Neural cell (in vitro differentiated cells): ENCODE measurements around the gene PDF. TPM values are rescaled to one million over a fixed set of nuclear protein-coding genes. Genes with fewer than 3 reads are reported as not detected.

Experiments used
- H2AFZ ChIP-seq: fragments of 200-600, 300-800 bp; sonication (generic), shearing (Covaris generic); 2 replicates; pipeline ENCODE4 v1.6.0; 2014; ENCODE audit warnings: low read depth, mild to moderate bottlenecking, antibody characterized with exemption, low read length, moderate library complexity
- H3F3A ChIP-seq: fragments of 200-600 bp; shearing (Covaris generic); 2 replicates; pipeline ENCODE4 v1.6.1; 2016; ENCODE audit warnings: mild to moderate bottlenecking, moderate library complexity, mixed read lengths, antibody characterized with exemption, low read length; ENCODE audit not compliant: insufficient read depth, poor library complexity, severe bottlenecking
- H3K27ac ChIP-seq: fragments of 200-600, 300-800 bp; sonication (generic), shearing (Covaris generic); 2 replicates; pipeline ENCODE4 v1.5.1; 2014; ENCODE audit warnings: mild to moderate bottlenecking, low read length, moderate library complexity
- H3K27me3 ChIP-seq: fragments of 300-800, 200-600 bp; sonication (generic), shearing (Covaris generic); 2 replicates; pipeline ENCODE4 v1.6.0; 2014; ENCODE audit warnings: mild to moderate bottlenecking, low read depth, low read length, moderate library complexity; ENCODE audit not compliant: insufficient read depth
- H3K36me3 ChIP-seq: fragments of 300-800, 200-600 bp; sonication (generic), shearing (Covaris generic); 2 replicates; pipeline ENCODE4 v1.5.1; 2014; ENCODE audit warnings: mild to moderate bottlenecking, antibody characterized with exemption, low read length, moderate library complexity; ENCODE audit not compliant: insufficient read depth
- H3K4me2 ChIP-seq: fragments of 300-800, 200-600 bp; sonication (generic), shearing (Covaris generic); 2 replicates; pipeline ENCODE4 v1.6.0; 2014; ENCODE audit warnings: mild to moderate bottlenecking, low read length
- H3K4me3 ChIP-seq: fragments of 300-800, 200-600 bp; sonication (generic), shearing (Covaris generic); 2 replicates; pipeline ENCODE4 v1.5.1; 2014; ENCODE audit warnings: mild to moderate bottlenecking, low read length, moderate library complexity
- H3K79me2 ChIP-seq: fragments of 200-600 bp; shearing (Covaris generic); replicated peaks from 2 replicates; pipeline ENCODE4 v1.6.0; 2014; ENCODE audit warnings: mild to moderate bottlenecking, low read length, moderate library complexity; ENCODE audit not compliant: insufficient read depth
- H3K9ac ChIP-seq: fragments of 300-800, 200-600 bp; sonication (generic), shearing (Covaris generic); 2 replicates; pipeline ENCODE4 v1.6.1; 2016; ENCODE audit warnings: mild to moderate bottlenecking, low read length, mixed read lengths
- H3K9me2 ChIP-seq: fragments of 200-600 bp; shearing (Covaris generic); 2 replicates; pipeline ENCODE4 v1.6.1; 2016; ENCODE audit warnings: mild to moderate bottlenecking, low read length, mixed read lengths; ENCODE audit not compliant: insufficient read depth
- H3K9me3 ChIP-seq: fragments of 200-600, 300-800 bp; sonication (generic), shearing (Covaris generic); 2 replicates; pipeline ENCODE4 v1.6.1; 2016; ENCODE audit warnings: mild to moderate bottlenecking, mixed run types, low read length, moderate library complexity, mixed read lengths
- H4K20me1 ChIP-seq: fragments of 200-600 bp; shearing (Covaris generic); 2 replicates; pipeline ENCODE4 v1.6.1; 2016; ENCODE audit warnings: mild to moderate bottlenecking, mixed run types; ENCODE audit not compliant: insufficient read depth
- EP300 ChIP-seq: fragments of 450-650 bp; conservative IDR thresholded peaks from 2 replicates; pipeline ENCODE4 v1.6.1; 2014; ENCODE audit warnings: antibody characterized with exemption, mild to moderate bottlenecking, moderate library complexity; ENCODE audit not compliant: poor library complexity, severe bottlenecking
- EZH2 ChIP-seq: fragments of 200-600, 300-800 bp; shearing (Covaris generic), sonication (generic); IDR thresholded peaks from 2 replicates; pipeline ENCODE4 v1.6.1; 2014; ENCODE audit warnings: antibody characterized with exemption, low read length, borderline replicate concordance, mild to moderate bottlenecking; ENCODE audit not compliant: insufficient read depth, poor library complexity, severe bottlenecking
- MXI1 ChIP-seq: fragments of 450-650 bp; conservative IDR thresholded peaks from 2 replicates; pipeline ENCODE4 v1.6.1; 2014; ENCODE audit warnings: antibody characterized with exemption, mild to moderate bottlenecking; ENCODE audit not compliant: poor library complexity, severe bottlenecking
- POLR2AphosphoS5 ChIP-seq: IDR thresholded peaks from 2 replicates; pipeline ENCODE4 v1.6.1; 2012
- RAD21 ChIP-seq: fragments of 450-650 bp; conservative IDR thresholded peaks from 2 replicates; pipeline ENCODE4 v1.6.1; 2014; ENCODE audit warnings: antibody characterized with exemption, mild to moderate bottlenecking, moderate library complexity
- SMC3 ChIP-seq: fragments of 450-650 bp; conservative IDR thresholded peaks from 2 replicates; pipeline ENCODE4 v1.6.1; 2014; ENCODE audit warnings: antibody characterized with exemption, mild to moderate bottlenecking, moderate library complexity; ENCODE audit not compliant: poor library complexity
- TAF1 ChIP-seq: IDR thresholded peaks from 2 replicates; pipeline ENCODE4 v1.6.1; 2012; ENCODE audit warnings: low read depth
- polyA plus RNA-seq: library from polyadenylated mRNA; depleted of rRNA; stranded (reverse); fragments of >200 nt; gene quantifications from 2 replicates; pipeline ENCODE4 v1.2.3, GENCODE V29; 2014
- TF ChIP-seq, protein P1 (sequence below): IDR thresholded peaks from 2 replicates; pipeline ENCODE4 v1.6.1; 2012; ENCODE audit warnings: borderline replicate concordance
- TF ChIP-seq, protein P2 (sequence below): fragments of 450-650 bp; IDR thresholded peaks from 2 replicates; pipeline ENCODE4 v1.5.1; 2014; ENCODE audit warnings: antibody characterized with exemption, mild to moderate bottlenecking, moderate library complexity; ENCODE audit not compliant: poor library complexity, severe bottlenecking

PDF gene
- polyA plus RNA-seq, 1 donor from 2014 or later: 5.1 TPM

DNA sequence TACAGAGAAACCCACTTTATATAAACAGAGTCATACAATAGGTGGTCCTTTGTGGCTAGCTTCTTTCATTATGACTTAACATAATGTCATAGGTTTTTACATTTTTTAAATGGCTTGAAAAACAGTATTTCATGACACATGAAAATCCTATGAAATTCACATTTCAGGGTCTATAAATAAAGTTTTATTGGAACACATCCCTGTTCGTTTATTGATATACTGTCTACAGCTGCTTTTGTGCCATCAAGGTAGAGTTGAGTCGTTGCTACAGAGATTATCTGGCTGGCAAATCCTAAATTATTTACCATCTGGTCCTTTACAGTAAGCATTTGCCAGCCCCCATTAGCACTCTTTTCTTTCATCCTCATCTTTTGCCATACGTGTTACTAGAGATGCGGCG, 16.9 kb downstream of the PDF start:
- Histone ChIP-seq H3K79me2 (peaks cover 21% of the 10 kb centered on the region), H3K4me2 (no peak overlapping the region), H3K9ac (no peak overlapping the region), H3K9me2 (no peaks in the 10 kb centered on the region), H3K27ac (no peak overlapping the region), H4K20me1 (no peaks in the 10 kb centered on the region), H3K4me3 (no peak overlapping the region), H3K36me3 (peaks cover 7% of the 10 kb centered on the region), H3K9me3 (no peaks in the 10 kb centered on the region), H3F3A (no peaks in the 10 kb centered on the region), H3K27me3 (no peaks in the 10 kb centered on the region), H2AFZ (no peak overlapping the region)
- TF ChIP-seq MXI1 (no peak), POLR2AphosphoS5 (no peak), SMC3 (no peak), EP300 (no peak)
- TF ChIP-seq, protein P1, sequence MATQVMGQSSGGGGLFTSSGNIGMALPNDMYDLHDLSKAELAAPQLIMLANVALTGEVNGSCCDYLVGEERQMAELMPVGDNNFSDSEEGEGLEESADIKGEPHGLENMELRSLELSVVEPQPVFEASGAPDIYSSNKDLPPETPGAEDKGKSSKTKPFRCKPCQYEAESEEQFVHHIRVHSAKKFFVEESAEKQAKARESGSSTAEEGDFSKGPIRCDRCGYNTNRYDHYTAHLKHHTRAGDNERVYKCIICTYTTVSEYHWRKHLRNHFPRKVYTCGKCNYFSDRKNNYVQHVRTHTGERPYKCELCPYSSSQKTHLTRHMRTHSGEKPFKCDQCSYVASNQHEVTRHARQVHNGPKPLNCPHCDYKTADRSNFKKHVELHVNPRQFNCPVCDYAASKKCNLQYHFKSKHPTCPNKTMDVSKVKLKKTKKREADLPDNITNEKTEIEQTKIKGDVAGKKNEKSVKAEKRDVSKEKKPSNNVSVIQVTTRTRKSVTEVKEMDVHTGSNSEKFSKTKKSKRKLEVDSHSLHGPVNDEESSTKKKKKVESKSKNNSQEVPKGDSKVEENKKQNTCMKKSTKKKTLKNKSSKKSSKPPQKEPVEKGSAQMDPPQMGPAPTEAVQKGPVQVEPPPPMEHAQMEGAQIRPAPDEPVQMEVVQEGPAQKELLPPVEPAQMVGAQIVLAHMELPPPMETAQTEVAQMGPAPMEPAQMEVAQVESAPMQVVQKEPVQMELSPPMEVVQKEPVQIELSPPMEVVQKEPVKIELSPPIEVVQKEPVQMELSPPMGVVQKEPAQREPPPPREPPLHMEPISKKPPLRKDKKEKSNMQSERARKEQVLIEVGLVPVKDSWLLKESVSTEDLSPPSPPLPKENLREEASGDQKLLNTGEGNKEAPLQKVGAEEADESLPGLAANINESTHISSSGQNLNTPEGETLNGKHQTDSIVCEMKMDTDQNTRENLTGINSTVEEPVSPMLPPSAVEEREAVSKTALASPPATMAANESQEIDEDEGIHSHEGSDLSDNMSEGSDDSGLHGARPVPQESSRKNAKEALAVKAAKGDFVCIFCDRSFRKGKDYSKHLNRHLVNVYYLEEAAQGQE: no peak

DNA sequence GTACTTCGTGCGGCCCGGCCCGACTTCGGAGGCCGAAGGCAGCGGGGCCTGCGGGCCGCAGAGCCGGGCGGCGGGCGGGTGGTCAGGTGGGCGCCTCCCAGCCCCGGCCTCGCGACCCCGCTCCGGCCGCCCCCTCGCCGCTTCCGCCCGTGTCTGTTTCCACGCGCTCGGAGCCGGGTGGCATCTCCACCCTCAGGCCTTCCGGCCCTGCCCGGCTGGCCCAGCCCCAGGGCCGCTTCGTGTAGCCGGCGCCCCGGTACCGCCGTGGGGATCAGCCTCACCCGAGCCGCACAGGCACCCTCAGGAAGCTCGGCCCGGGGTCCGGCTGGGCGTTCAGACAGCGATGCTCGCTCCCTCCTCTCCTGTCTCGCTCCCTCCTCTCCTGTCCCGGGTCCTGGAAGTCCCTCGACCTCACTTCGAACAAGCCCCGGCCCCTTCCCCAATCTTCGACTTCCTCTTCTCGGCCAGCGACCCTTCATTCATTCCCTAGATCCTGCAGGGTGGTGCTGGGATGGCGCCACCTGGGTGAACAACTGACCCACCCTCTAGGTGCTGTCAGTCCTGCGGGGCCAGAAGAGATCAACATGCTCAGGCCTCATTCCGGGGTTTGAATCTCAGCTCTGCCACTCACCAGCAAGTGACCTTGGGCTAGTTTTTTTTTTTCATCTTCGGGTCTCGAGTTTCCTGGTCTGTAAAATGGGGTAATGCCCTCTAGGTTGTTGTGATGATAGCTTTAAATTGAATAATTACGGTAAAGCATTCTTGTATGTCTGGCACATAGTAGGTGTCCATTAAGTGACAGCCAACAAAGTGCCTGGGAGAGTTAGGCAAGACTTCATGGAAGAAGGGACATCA, 18.6 kb downstream of the PDF start:
- Histone ChIP-seq H3K36me3 (peaks cover 7% of the 10 kb centered on the region), H3K4me3 (peak overlapping the region; percentile 96), H2AFZ (peak overlapping the region; percentile 27), H3K9me3 (no peaks in the 10 kb centered on the region), H3F3A (no peaks in the 10 kb centered on the region), H3K9ac (peak overlapping the region; percentile 84), H3K27ac (peak overlapping the region; percentile 57), H3K79me2 (peaks cover 21% of the 10 kb centered on the region), H4K20me1 (no peaks in the 10 kb centered on the region), H3K9me2 (no peaks in the 10 kb centered on the region), H3K27me3 (no peaks in the 10 kb centered on the region), H3K4me2 (peak overlapping the region; percentile 99)
- peak; percentile 44 for TF ChIP-seq MXI1
- TF ChIP-seq TAF1: no peak
- TF ChIP-seq SMC3: peak; percentile 17

DNA sequence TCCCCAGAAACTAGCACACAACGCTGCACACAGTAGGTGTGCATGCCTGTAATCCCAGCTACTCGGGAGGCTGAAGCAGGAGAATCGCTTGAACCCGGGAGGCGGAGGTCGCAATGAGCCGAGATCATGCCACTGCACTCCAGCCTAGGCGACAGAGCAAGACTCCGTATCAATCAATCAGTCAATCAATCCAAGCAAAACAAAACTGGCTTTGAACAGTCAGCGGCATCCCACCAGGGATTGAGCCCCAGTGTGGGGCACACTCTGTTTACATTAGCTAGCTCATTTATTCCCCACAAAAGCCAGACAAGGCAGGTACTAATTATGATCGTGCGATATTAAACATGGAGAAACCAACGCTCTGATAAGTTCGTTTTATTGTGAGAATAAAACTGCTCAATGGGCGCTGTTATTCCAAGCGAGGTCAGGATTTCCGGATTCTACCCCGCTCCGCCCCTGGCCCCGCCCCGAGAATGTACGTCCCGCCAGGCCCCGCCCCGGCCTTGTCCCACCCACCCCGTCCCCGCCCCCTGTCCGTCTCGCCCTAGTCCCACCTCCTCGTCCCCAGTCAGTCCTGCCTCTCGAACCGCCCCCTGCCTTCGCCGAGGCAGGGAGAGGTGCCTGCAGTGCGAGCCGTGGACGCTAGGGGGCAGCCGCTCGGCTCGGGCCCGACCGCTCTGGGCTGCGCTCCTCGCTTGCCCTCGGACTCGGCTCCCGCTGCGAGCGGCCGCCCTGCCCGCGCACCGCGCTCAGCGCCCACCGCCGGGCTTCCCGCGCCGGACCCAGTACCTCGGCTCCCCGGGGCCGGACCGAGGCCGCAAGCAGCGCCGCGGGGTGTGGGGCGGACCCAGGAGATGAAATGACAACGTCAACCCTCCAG, 19.5 kb downstream of the PDF start, which contains the start of gene VPS4A:
VPS4A (plus strand) TSS at position 698 of the 880 bp plus-strand sequence; CDS start at position 860, 162 bp downstream.
- Histone ChIP-seq H3K9me2 (no peaks in the 10 kb centered on the region), H4K20me1 (no peaks in the 10 kb centered on the region), H3K79me2 (peaks cover 21% of the 10 kb centered on the region), H3K9me3 (no peaks in the 10 kb centered on the region), H3F3A (no peaks in the 10 kb centered on the region), H2AFZ (peak within 1 kb of the TSS; percentile 40), H3K27me3 (no peaks in the 10 kb centered on the region), H3K4me2 (peak within 1 kb of the TSS; percentile 99), H3K36me3 (peaks cover 2% of the 10 kb centered on the region), H3K4me3 (peak within 1 kb of the TSS; percentile 96), H3K27ac (peak within 1 kb of the TSS; percentile 67), H3K9ac (peak within 1 kb of the TSS; percentile 84)
- TF ChIP-seq POLR2AphosphoS5 (peak; percentile 87), EZH2 (no peak), RAD21 (peak; percentile 28), TAF1 (peak; percentile 56), EP300 (peak; percentile 46), SMC3 (peak; percentile 49), MXI1 (peak; percentile 80)
- TF ChIP-seq, protein P1: no peak
- TF ChIP-seq, protein P2, sequence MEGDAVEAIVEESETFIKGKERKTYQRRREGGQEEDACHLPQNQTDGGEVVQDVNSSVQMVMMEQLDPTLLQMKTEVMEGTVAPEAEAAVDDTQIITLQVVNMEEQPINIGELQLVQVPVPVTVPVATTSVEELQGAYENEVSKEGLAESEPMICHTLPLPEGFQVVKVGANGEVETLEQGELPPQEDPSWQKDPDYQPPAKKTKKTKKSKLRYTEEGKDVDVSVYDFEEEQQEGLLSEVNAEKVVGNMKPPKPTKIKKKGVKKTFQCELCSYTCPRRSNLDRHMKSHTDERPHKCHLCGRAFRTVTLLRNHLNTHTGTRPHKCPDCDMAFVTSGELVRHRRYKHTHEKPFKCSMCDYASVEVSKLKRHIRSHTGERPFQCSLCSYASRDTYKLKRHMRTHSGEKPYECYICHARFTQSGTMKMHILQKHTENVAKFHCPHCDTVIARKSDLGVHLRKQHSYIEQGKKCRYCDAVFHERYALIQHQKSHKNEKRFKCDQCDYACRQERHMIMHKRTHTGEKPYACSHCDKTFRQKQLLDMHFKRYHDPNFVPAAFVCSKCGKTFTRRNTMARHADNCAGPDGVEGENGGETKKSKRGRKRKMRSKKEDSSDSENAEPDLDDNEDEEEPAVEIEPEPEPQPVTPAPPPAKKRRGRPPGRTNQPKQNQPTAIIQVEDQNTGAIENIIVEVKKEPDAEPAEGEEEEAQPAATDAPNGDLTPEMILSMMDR: peak; percentile 90
